DOHH2 (cell line): ENCODE results near the gene IL12RB2.

Source experiments
- H3F3A ChIP-seq: fragments of 200-600 bp; sonication (generic), shearing (Covaris generic); 2 replicates; pipeline ENCODE4 v1.6.0; 2016; ENCODE audit warnings: antibody characterized with exemption, mild to moderate bottlenecking; ENCODE audit not compliant: control insufficient read depth, insufficient read depth
- H3K27ac ChIP-seq: fragments of 200-600 bp; sonication (generic); 2 replicates; pipeline ENCODE4 v1.5.1; 2014; ENCODE audit warnings: low read depth, mild to moderate bottlenecking, low read length, moderate library complexity
- H3K27me3 ChIP-seq: fragments of 200-600 bp; sonication (generic); 2 replicates; pipeline ENCODE4 v1.6.1; 2014; ENCODE audit warnings: mild to moderate bottlenecking, low read length, mixed read lengths; ENCODE audit not compliant: control insufficient read depth
- H3K36me3 ChIP-seq: fragments of 200-600 bp; sonication (generic); 2 replicates; pipeline ENCODE4 v1.6.1; 2014; ENCODE audit warnings: mild to moderate bottlenecking, low read length, moderate library complexity, mixed read lengths; ENCODE audit not compliant: control insufficient read depth
- H3K4me1 ChIP-seq: fragments of 200-600 bp; sonication (generic); 2 replicates; pipeline ENCODE4 v1.6.1; 2014; ENCODE audit warnings: mild to moderate bottlenecking, low read length, mixed read lengths; ENCODE audit not compliant: control insufficient read depth
- H3K4me2 ChIP-seq: fragments of 200-600 bp; sonication (generic); 2 replicates; pipeline ENCODE4 v1.6.0; 2014; ENCODE audit warnings: mild to moderate bottlenecking, low read length, moderate library complexity
- H3K4me3 ChIP-seq: fragments of 200-600 bp; sonication (generic); 2 replicates; pipeline ENCODE4 v1.5.1; 2014; ENCODE audit warnings: mild to moderate bottlenecking, low read length, mixed read lengths
- H3K79me2 ChIP-seq: fragments of 200-600 bp; sonication (generic); 2 replicates; pipeline ENCODE4 v1.6.1; 2014; ENCODE audit warnings: mild to moderate bottlenecking, low read length, mixed read lengths; ENCODE audit not compliant: control insufficient read depth
- H3K9me2 ChIP-seq: fragments of 200-600 bp; sonication (generic); replicated peaks from 2 replicates; pipeline ENCODE4 v1.6.1; 2014; ENCODE audit warnings: mild to moderate bottlenecking, low read length, mixed read lengths; ENCODE audit not compliant: control insufficient read depth
- H3K9me3 ChIP-seq: fragments of 200-600 bp; sonication (generic); 2 replicates; pipeline ENCODE4 v1.6.1; 2014; ENCODE audit warnings: antibody characterized with exemption, low read length, mixed read lengths; ENCODE audit not compliant: control insufficient read depth, insufficient read depth
- H4K20me1 ChIP-seq: fragments of 200-600 bp; sonication (generic); 2 replicates; pipeline ENCODE4 v1.6.0; 2014; ENCODE audit warnings: low read depth, mild to moderate bottlenecking, antibody characterized with exemption, low read length, moderate library complexity; ENCODE audit not compliant: control insufficient read depth, insufficient read depth
- EZH2phosphoT487 ChIP-seq: fragments of 200-600 bp; sonication (generic); IDR thresholded peaks from 2 replicates; pipeline ENCODE4 v1.6.1; 2017; ENCODE audit warnings: borderline replicate concordance, mild to moderate bottlenecking, antibody characterized with exemption, low read length, moderate library complexity, mixed read lengths
- TF ChIP-seq, protein P1 (sequence below): fragments of 200-600 bp; sonication (generic); IDR thresholded peaks from one replicate; pipeline ENCODE4 v1.5.1; 2014; ENCODE audit warnings: antibody characterized with exemption, mild to moderate bottlenecking, low read depth, low read length; ENCODE audit not compliant: poor library complexity, severe bottlenecking

The IL12RB2 gene

DNA sequence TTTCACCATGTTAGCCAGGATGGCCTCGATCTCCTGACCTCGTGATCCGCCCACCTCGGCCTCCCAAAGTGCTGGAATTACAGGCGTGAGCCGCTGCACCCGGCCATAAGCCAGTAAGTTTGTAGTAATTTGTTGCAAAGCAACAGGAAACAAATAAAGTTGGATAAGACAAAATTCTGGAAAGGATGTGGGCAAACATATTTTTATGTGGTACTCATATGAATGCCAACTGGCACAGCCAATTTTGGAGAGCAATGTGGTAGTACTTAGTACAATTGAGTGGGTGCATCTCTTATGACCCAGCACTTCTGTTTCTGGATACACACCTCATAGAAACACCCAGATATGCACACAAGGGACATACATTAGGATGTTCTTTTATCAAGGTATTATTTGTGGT, 8.4 kb upstream of the IL12RB2 start:
- Histone ChIP-seq H3K79me2 (no peaks in the 10 kb centered on the region), H3K27ac (no peak overlapping the region), H3K9me3 (no peaks in the 10 kb centered on the region), H3K27me3 (0 out of 2 replicates have a peak, but pooled peaks cover 3% of the 10 kb centered on the region), H3K4me3 (no peak overlapping the region), H3K4me2 (no peak overlapping the region), H3K9me2 (no peaks in the 10 kb centered on the region), H3F3A (no peaks in the 10 kb centered on the region), H4K20me1 (no peaks in the 10 kb centered on the region), H3K4me1 (no peaks in the 10 kb centered on the region), H3K36me3 (no peaks in the 10 kb centered on the region)
- TF ChIP-seq EZH2phosphoT487 = no peak
- TF ChIP-seq, protein P1, sequence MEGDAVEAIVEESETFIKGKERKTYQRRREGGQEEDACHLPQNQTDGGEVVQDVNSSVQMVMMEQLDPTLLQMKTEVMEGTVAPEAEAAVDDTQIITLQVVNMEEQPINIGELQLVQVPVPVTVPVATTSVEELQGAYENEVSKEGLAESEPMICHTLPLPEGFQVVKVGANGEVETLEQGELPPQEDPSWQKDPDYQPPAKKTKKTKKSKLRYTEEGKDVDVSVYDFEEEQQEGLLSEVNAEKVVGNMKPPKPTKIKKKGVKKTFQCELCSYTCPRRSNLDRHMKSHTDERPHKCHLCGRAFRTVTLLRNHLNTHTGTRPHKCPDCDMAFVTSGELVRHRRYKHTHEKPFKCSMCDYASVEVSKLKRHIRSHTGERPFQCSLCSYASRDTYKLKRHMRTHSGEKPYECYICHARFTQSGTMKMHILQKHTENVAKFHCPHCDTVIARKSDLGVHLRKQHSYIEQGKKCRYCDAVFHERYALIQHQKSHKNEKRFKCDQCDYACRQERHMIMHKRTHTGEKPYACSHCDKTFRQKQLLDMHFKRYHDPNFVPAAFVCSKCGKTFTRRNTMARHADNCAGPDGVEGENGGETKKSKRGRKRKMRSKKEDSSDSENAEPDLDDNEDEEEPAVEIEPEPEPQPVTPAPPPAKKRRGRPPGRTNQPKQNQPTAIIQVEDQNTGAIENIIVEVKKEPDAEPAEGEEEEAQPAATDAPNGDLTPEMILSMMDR = no peak

DNA sequence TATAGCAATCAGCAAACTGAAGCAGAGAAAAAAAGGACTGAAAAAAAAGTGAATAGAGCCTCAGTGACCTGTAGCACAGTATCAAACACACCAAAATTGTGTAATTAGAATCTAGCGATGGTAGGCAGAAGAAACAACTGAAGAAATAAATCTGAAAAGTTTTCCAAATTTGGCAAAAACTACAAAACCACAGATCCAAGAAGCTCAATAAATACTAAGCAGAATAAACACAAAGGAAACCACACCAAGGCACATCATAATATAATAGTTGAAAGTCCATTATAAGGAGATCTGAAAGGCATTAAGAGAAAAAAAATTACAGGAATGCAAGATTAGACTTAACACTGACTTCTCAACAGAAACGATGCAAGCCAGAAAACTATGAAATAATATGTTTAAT, 7.1 kb upstream of the IL12RB2 start:
- Histone ChIP-seq H3K9me3 (no peaks in the 10 kb centered on the region), H4K20me1 (no peaks in the 10 kb centered on the region), H3K9me2 (no peaks in the 10 kb centered on the region), H3K27me3 (0 out of 2 replicates have a peak, but pooled peaks cover 3% of the 10 kb centered on the region), H3K4me3 (no peak overlapping the region), H3F3A (no peaks in the 10 kb centered on the region), H3K36me3 (no peaks in the 10 kb centered on the region), H3K4me1 (no peaks in the 10 kb centered on the region), H3K79me2 (no peaks in the 10 kb centered on the region), H3K27ac (no peak overlapping the region), H3K4me2 (no peak overlapping the region)
- TF ChIP-seq EZH2phosphoT487 = no peak
- TF ChIP-seq, protein P1 = no peak

DNA sequence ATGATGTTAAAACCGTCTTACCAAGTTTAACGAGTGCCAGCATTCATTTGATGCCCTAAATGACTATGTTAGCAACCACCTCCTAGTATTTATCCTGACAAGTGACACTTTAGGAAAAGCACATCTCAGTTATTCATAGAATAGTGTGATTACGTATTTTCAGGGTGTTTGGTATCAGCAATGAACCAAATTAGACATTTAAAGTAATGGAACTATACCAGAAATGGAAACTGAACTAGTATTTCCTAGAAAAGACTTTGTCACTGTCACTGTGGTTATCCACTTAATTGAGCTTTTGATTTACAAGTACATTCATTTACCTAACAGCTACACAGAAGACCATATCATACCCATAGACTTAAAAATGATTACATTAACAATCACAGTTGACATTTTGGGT, 3.6 kb upstream of the IL12RB2 start:
- H3K27ac ChIP-seq = no peak overlapping the region
- H3K27me3 ChIP-seq = 0 out of 2 replicates have a peak, but pooled peaks cover 3% of the 10 kb centered on the region
- no peaks in the 10 kb centered on the region for H4K20me1 ChIP-seq
- no peak overlapping the region for H3K4me2 ChIP-seq
- no peaks in the 10 kb centered on the region for H3K36me3 ChIP-seq
- no peaks in the 10 kb centered on the region for H3K79me2 ChIP-seq
- H3F3A ChIP-seq = no peaks in the 10 kb centered on the region
- TF ChIP-seq, protein P1 = no peak
- no peak for TF ChIP-seq EZH2phosphoT487
- no peaks in the 10 kb centered on the region for H3K9me2 ChIP-seq
- no peaks in the 10 kb centered on the region for H3K4me1 ChIP-seq
- H3K9me3 ChIP-seq = no peaks in the 10 kb centered on the region
- H3K4me3 ChIP-seq = no peak overlapping the region

DNA sequence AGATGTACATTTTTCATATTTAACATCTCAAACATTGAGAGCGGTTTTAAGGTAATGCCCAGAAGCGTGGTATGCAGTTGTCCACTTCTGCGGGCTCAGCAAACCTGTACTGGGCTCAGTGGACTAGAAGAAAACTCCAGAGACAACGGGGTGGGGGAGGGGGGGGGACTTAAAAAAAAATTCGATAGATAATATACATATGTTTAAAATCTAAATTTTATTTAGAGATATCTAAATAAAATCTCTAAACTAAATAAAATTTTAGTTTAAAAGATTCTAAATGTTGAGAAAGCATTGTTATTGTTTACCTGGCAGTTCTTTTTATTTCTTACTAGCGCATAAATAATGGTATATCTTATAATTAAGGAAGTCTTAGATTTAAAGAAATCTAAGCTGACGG, 1.1 kb upstream of the IL12RB2 start:
- Histone ChIP-seq H4K20me1 (no peaks in the 10 kb centered on the region), H3K79me2 (no peaks in the 10 kb centered on the region), H3F3A (no peaks in the 10 kb centered on the region), H3K4me3 (no peak overlapping the region), H3K9me2 (no peaks in the 10 kb centered on the region), H3K4me2 (no peak overlapping the region), H3K9me3 (no peaks in the 10 kb centered on the region), H3K36me3 (no peaks in the 10 kb centered on the region), H3K4me1 (no peaks in the 10 kb centered on the region), H3K27ac (no peak overlapping the region), H3K27me3 (0 out of 2 replicates have a peak, but pooled peaks cover 3% of the 10 kb centered on the region)
- no peak for TF ChIP-seq EZH2phosphoT487
- TF ChIP-seq, protein P1 = no peak
